IMR-90 (cell line): ENCODE data around the gene HSPA12A. TPM values are rescaled to one million over a fixed set of nuclear protein-coding genes. Genes with fewer than 3 reads are reported as not detected.

Experiments
- ATAC-seq: fragments of 200-7000 bp; cut with Tn5 transposase; 2 replicates; pipeline ENCODE4 v1.9.1; 2020; ENCODE audit warnings: low read depth, mild to moderate bottlenecking, moderate library complexity
- BruUV-seq: library from RNA; stranded (reverse); fragments of 400-500 nt; replicated peaks from 2 replicates; lab custom pipeline; 2021; lab: Mats Ljungman, UMichigan
- CTCF ChIA-PET: fragments of 300-600 bp; formaldehyde crosslinking; extraction: SDS; loops from one replicate; lab custom pipeline; 2021; ENCODE audit warnings: antibody characterized with exemption; lab: Yijun Ruan, JAX
- POLR2A ChIA-PET: fragments of 300-600 bp; sonication (Branson Sonifier 250); formaldehyde crosslinking; loops from one replicate; lab custom pipeline; 2022; ENCODE audit warnings: antibody characterized with exemption; ENCODE audit not compliant: unreplicated experiment; lab: Charles Lee
- DNase-seq: peaks from one replicate; pipeline ENCODE4 v3.0.0; 2013
- H2AFZ ChIP-seq: replicated peaks from 2 replicates; pipeline ENCODE3; 2013; ENCODE audit warnings: low read length, mild to moderate bottlenecking; ENCODE audit not compliant: poor library complexity
- H2AK5ac ChIP-seq: 2 replicates; pipeline ENCODE4 v1.6.1; 2013; ENCODE audit warnings: low read depth, low read length, inconsistent platforms
- H2AK9ac ChIP-seq: replicated peaks from 2 replicates; pipeline ENCODE3; 2013; ENCODE audit warnings: mild to moderate bottlenecking, low read depth, low read length, moderate library complexity; ENCODE audit not compliant: poor library complexity
- H2BK120ac ChIP-seq: 2 replicates; pipeline ENCODE4 v1.6.1; 2013; ENCODE audit warnings: low read depth, low read length, inconsistent platforms
- H2BK15ac ChIP-seq: 3 replicates; pipeline ENCODE4 v1.6.1; 2013; ENCODE audit warnings: low read depth, low read length, inconsistent platforms
- H2BK20ac ChIP-seq: 2 replicates; pipeline ENCODE4 v1.6.1; 2013; ENCODE audit warnings: low read depth, mild to moderate bottlenecking, inconsistent platforms, low read length, moderate library complexity
- H2BK5ac ChIP-seq: 2 replicates; pipeline ENCODE4 v1.6.1; 2013; ENCODE audit warnings: mild to moderate bottlenecking, low read depth, low read length, inconsistent platforms; ENCODE audit not compliant: poor library complexity, severe bottlenecking
- H3K14ac ChIP-seq: replicated peaks from 2 replicates; pipeline ENCODE4 v1.6.1; 2013; ENCODE audit warnings: low read depth, low read length, inconsistent platforms
- H3K18ac ChIP-seq: 2 replicates; pipeline ENCODE4 v1.6.1; 2013; ENCODE audit warnings: low read depth, low read length, control low read depth
- H3K23ac ChIP-seq: 2 replicates; pipeline ENCODE4 v1.6.1; 2013; ENCODE audit warnings: low read depth, low read length, inconsistent platforms
- H3K27ac ChIP-seq: 2 replicates; pipeline ENCODE4 v1.5.1; 2013; ENCODE audit warnings: mild to moderate bottlenecking, control low read depth, low read length; ENCODE audit not compliant: insufficient read depth
- H3K27me3 ChIP-seq: 2 replicates; pipeline ENCODE4 v1.6.1; 2013; ENCODE audit warnings: low read length; ENCODE audit not compliant: control insufficient read depth, insufficient read depth
- H3K36me3 ChIP-seq: 2 replicates; pipeline ENCODE4 v1.6.1; 2013; ENCODE audit warnings: low read length, mixed read lengths; ENCODE audit not compliant: control insufficient read depth, insufficient read depth
- H3K4ac ChIP-seq: 2 replicates; pipeline ENCODE4 v1.6.1; 2013; ENCODE audit warnings: low read depth, low read length, inconsistent platforms
- H3K4me1 ChIP-seq: 2 replicates; pipeline ENCODE4 v1.6.1; 2013; ENCODE audit warnings: low read length, mixed read lengths; ENCODE audit not compliant: control insufficient read depth, insufficient read depth
- H3K4me2 ChIP-seq: 2 replicates; pipeline ENCODE4 v1.6.1; 2013; ENCODE audit warnings: low read depth, mild to moderate bottlenecking, control low read depth, low read length, moderate library complexity
- H3K4me3 ChIP-seq: 2 replicates; pipeline ENCODE4 v1.5.1; 2013; ENCODE audit warnings: low read depth, mild to moderate bottlenecking, control low read depth, low read length, moderate library complexity; ENCODE audit not compliant: insufficient read depth
- H3K56ac ChIP-seq: 2 replicates; pipeline ENCODE4 v1.6.1; 2013; ENCODE audit warnings: low read length, inconsistent platforms; ENCODE audit not compliant: insufficient read depth; ENCODE audit errors: extremely low read depth
- H3K79me1 ChIP-seq, 2 experiments: 2 replicates each; pipeline ENCODE4 v1.6.1; 2013; ENCODE audit warnings: low read length in 2 of 2, inconsistent platforms in 1 of 2, low read depth in 1 of 2
- H3K9ac ChIP-seq: 2 replicates; pipeline ENCODE4 v1.6.1; 2013; ENCODE audit warnings: low read depth, low read length, control low read depth
- H3K9me1 ChIP-seq: 2 replicates; pipeline ENCODE4 v1.6.1; 2013; ENCODE audit warnings: low read length, inconsistent platforms; ENCODE audit not compliant: insufficient read depth
- H3K9me3 ChIP-seq: 2 replicates; pipeline ENCODE4 v1.6.1; 2013; ENCODE audit warnings: low read length; ENCODE audit not compliant: control insufficient read depth, insufficient read depth
- H4K20me1 ChIP-seq: 2 replicates; pipeline ENCODE4 v1.6.1; 2013; ENCODE audit warnings: low read length, inconsistent platforms; ENCODE audit not compliant: insufficient read depth
- H4K5ac ChIP-seq: 2 replicates; pipeline ENCODE4 v1.6.1; 2013; ENCODE audit warnings: mild to moderate bottlenecking, low read depth, low read length, control low read depth
- H4K8ac ChIP-seq, 2 experiments: 2 replicates each; pipeline ENCODE4 v1.6.1; 2013; ENCODE audit warnings: low read depth in 2 of 2, low read length in 2 of 2, control low read depth in 1 of 2, inconsistent platforms in 1 of 2
- H4K91ac ChIP-seq: 2 replicates; pipeline ENCODE4 v1.6.1; 2013; ENCODE audit warnings: low read depth, low read length, inconsistent platforms; ENCODE audit not compliant: insufficient read depth
- CHD1 ChIP-seq: IDR thresholded peaks from 2 replicates; pipeline ENCODE4 v1.6.1; 2012; ENCODE audit warnings: low read depth, low read length, improper control_type of control experiment
- ELK1 ChIP-seq: fragments of 150-350 bp; IDR thresholded peaks from 2 replicates; pipeline ENCODE4 v1.6.1; 2016; ENCODE audit warnings: low read depth, mild to moderate bottlenecking, low read length, moderate library complexity, borderline replicate concordance
- MAFK ChIP-seq: IDR thresholded peaks from 2 replicates; pipeline ENCODE4 v1.6.1; 2012; ENCODE audit warnings: low read depth, low read length, improper control_type of control experiment
- MAZ ChIP-seq: IDR thresholded peaks from 2 replicates; pipeline ENCODE4 v1.6.1; 2012; ENCODE audit warnings: low read depth, mild to moderate bottlenecking, low read length, improper control_type of control experiment, moderate library complexity, borderline replicate concordance
- NFE2L2 ChIP-seq: fragments of 150-350 bp; IDR thresholded peaks from 2 replicates; pipeline ENCODE4 v1.6.1; 2016; ENCODE audit warnings: low read depth, mild to moderate bottlenecking, low read length
- WGBS, 2 experiments: methylation state at CpG; one replicate each; pipeline versions ENCODE4 v1.1.5 to v1.1.7; 2013; ENCODE audit warnings: missing lambda C conversion rate in 2 of 2; ENCODE audit not compliant: insufficient read length in 1 of 2; ENCODE audit errors: extremely low coverage in 2 of 2; 5-methylcytosine and 5-hydroxymethylcytosine counted together
- dilution Hi-C: fragments of 300-500 bp; cut with HindIII; formaldehyde crosslinking; loops from one replicate; pipeline ENCODE4 v1.14.3; 2018; ENCODE audit warnings: low sequenced_read_pairs; ENCODE audit not compliant: unreplicated experiment
- in situ Hi-C: fragments of 300-500 bp; cut with MboI; formaldehyde crosslinking; loops from 3 replicates; pipeline ENCODE4 v1.14.3; 2019; ENCODE audit warnings: low sequenced_read_pairs, inconsistent platforms, mixed read lengths
- intact Hi-C: fragments of 100-400 bp; cut with micrococcal nuclease; formaldehyde crosslinking; loops from 2 replicates; pipeline ENCODE4 v1.10.0; 2022
- polyA plus RNA-seq, 3 experiments: library from polyadenylated mRNA; depleted of rRNA; stranded (reverse); fragments of >200 nt; gene quantifications; 2 replicates each; pipeline ENCODE4 v1.2.3, GENCODE V29; 2012; ENCODE audit warnings: low replicate concordance in 1 of 3
- total RNA-seq: library from RNA; depleted of rRNA; stranded (reverse); fragments of >200 nt; gene quantifications from 2 replicates; pipeline ENCODE4 v1.2.3, GENCODE V29; 2012

The HSPA12A gene
- total and polyA plus RNA-seq, 2 of the 4 experiments (the other 2 are of a cell fraction): 16.1 to 16.7 TPM

- Histone ChIP-seq H3K79me1 (0 out of 4 replicates have a peak, but pooled peaks cover 0 to 3% of the 10 kb centered on the region in 2 experiments), H2BK20ac (no peak overlapping the region), H3K23ac (no peak overlapping the region), H3K36me3 (peaks cover 3% of the 10 kb centered on the region; the same call in 1 of the 2 replicates), H3K27me3 (no peaks in the 10 kb centered on the region), H3K9me3 (no peaks in the 10 kb centered on the region), H3K4me2 (no peak overlapping the region), H3K4ac (no peak overlapping the region), H3K56ac (no peak overlapping the region), H2BK15ac (no peak overlapping the region), H4K91ac (no peak overlapping the region), H2AFZ (no peak overlapping the region), H3K9me1 (no peaks in the 10 kb centered on the region; the same call in 1 of the 2 replicates), H2BK5ac (no peak overlapping the region), H4K20me1 (no peaks in the 10 kb centered on the region), H3K4me1 (peaks cover 4% of the 10 kb centered on the region; the same call in 1 of the 2 replicates), H3K4me3 (no peak overlapping the region), H2BK120ac (no peak overlapping the region), H4K5ac (no peak overlapping the region), H3K14ac (no peak overlapping the region), H3K27ac (no peak overlapping the region), H2AK5ac (no peak overlapping the region), H3K9ac (no peak overlapping the region), H3K18ac (no peak overlapping the region), H4K8ac (no peak overlapping the region), H2AK9ac (no peak overlapping the region)
- peak; percentile 90 for TF ChIP-seq NFE2L2
- no peak for TF ChIP-seq MAZ
- no peak for TF ChIP-seq ELK1
- TF ChIP-seq CHD1: no peak
- TF ChIP-seq MAFK: peak; percentile 38; the same call in 1 of the 2 replicates
- WGBS, 2 experiments: no CpG with 5 or more reads among the region's 9 CpGs
- intact Hi-C loops: no loop called here
- ChIA-PET CTCF (interaction anchor here (1.6 to 3.2 kb wide), 3 partner anchors 49 to 109 kb away, joined by 4 to 38 read pairs (median 8); no protein-coding TSS in a partner anchor), POLR2A (no interaction called here)
- in situ Hi-C loops: loop anchor here (5.0 kb wide), 1 partner anchor 99 kb away; no protein-coding TSS in a partner anchor
- ATAC-seq (no peak), DNase-seq (no peak)
- dilution Hi-C loops: loop anchor here (25.0 kb wide), 1 partner anchor 104 kb away; no protein-coding TSS in a partner anchor
- BruUV-seq: no TSS peak
Measured at GRCh38 chr10:116683166-116683565, 59.2 kb downstream of the HSPA12A start.
